ENCODE data around the gene SEPTIN10. TPM values are rescaled to one million over a fixed set of nuclear protein-coding genes. Genes with fewer than 3 reads are reported as not detected.

The SEPTIN10 gene
- total RNA-seq, 1 donor from 2014 or later: 160 TPM

DNA sequence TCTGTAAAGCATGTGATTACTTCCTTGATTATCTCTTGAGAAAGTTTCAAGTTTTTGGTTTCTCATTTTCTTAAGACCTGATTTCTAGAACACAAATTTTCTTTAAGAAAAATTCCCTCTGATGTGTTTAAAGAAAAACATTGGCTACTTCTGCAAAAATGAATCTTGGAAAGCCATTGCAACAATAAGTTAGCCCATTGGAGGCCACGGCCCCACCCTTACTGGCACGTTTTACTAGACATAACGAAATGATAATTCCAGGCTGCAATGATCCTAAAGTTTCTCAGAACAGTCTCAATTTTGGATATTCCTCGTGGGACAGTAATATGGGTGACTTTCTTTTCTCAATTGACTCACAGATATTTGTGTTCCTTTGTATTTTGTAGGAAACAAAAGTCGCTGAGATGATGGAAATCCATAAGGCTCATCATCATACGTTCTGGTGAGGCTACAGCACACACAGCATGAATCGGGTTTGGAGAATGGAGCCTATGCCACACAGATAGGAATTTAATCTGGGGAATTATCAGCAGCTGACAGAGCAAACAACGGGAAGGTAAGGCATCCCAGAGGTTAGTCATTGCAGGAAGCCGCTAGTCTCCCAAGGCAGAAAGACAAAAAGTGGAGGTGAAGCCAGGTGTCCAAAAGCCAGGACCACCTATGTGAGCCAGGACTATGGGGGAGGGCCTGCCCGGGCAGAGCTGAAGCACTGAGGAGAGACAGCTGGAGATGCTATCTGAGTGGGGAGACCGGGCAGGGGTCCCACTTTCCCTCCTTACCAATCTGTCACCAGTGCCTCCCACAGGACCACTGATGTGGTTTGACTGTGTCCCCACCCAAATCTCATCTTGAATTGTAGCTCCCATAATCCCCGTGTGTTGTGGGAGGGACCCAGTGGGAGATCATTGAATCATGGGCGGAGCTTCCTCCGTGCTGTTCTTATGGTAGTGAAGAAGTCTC lies 36.2 kb upstream of the SEPTIN10 start:
- no peaks in the 10 kb centered on the region for H3K36me3 Mint-ChIP-seq
- H3K4me3 Mint-ChIP-seq: no peak overlapping the region
- no peaks in the 10 kb centered on the region for H4K20me1 ChIP-seq (ENCODE audit: low read depth)
- peaks cover 10% of the 10 kb centered on the region for H3K27me3 Mint-ChIP-seq (ENCODE audit: insufficient read depth, low read depth)
- no peak overlapping the region for H3K4me3 ChIP-seq
- DNase-seq (ENCODE audit: low spot score): no peak
- no peaks in the 10 kb centered on the region for H3K27me3 ChIP-seq
- no peak overlapping the region for H3K4me2 ChIP-seq
- no peaks in the 10 kb centered on the region for H3K9me3 ChIP-seq (ENCODE audit: low read depth)
- no peak overlapping the region for H3K9ac ChIP-seq
- H3K27ac Mint-ChIP-seq: no peak overlapping the region
- TF ChIP-seq EZH2 (IDR thresholded peaks at IDR 0.05): no peak
- H3K36me3 ChIP-seq: no peaks in the 10 kb centered on the region
- peaks cover 32% of the 10 kb centered on the region for H3K4me1 Mint-ChIP-seq
- H3K9me3 Mint-ChIP-seq: no peaks in the 10 kb centered on the region
- H3F3A ChIP-seq (ENCODE audit: low read depth): peaks cover 10% of the 10 kb centered on the region
- H3K79me2 ChIP-seq (ENCODE audit: low read depth): no peaks in the 10 kb centered on the region
- peaks cover 10% of the 10 kb centered on the region for H3K4me1 ChIP-seq
- no peak overlapping the region for H3K27ac ChIP-seq
- H2AFZ ChIP-seq (replicated peaks): no peak overlapping the region

DNA sequence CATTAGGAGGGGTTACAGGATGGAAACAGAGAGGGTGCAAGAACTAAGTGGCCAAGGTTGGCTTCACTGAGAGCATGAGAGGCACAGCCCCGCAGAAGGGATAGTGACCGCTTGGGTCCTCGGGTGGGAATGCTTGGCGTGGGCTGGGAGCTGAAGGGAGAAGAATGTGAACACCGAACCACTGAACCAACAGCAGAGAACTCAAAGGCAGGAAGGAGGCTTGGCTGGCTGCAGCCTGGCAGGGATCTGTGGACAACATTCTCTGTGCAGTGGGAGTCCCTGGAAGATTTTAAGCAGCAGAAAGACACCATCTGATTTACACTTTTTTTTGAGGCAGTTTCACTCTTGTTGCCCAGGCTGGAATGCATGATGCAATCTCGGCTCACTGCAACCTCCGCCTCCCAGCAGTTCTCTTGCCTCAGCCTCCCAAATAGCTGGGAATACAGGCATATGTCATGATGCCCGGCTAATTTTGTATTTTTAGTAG lies 34.3 kb upstream of the SEPTIN10 start:
- no peaks in the 10 kb centered on the region for H3K36me3 Mint-ChIP-seq
- H2AFZ ChIP-seq (replicated peaks): no peak overlapping the region
- no peak overlapping the region for H3K4me2 ChIP-seq

GRCh38 chr2:109647636-109648035 lies 33.9 kb upstream of the SEPTIN10 start:
- Histone ChIP-seq H3K27me3 (no peaks in the 10 kb centered on the region), H3K4me2 (no peak overlapping the region), H3K4me1 (peaks cover 20% of the 10 kb centered on the region), H3K27ac (no peak overlapping the region), H3K9me3 (ENCODE audit: low read depth) (no peaks in the 10 kb centered on the region), H3K79me2 (ENCODE audit: low read depth) (no peaks in the 10 kb centered on the region), H2AFZ (replicated peaks) (no peak overlapping the region), H3K36me3 (no peaks in the 10 kb centered on the region), H3K4me3 (no peak overlapping the region), H3K9ac (no peak overlapping the region), H4K20me1 (ENCODE audit: low read depth) (no peaks in the 10 kb centered on the region), H3F3A (ENCODE audit: low read depth) (peaks cover 20% of the 10 kb centered on the region)
- no peak overlapping the region for H3K27ac Mint-ChIP-seq
- H3K4me1 Mint-ChIP-seq: peaks cover 32% of the 10 kb centered on the region
- no peaks in the 10 kb centered on the region for H3K9me3 Mint-ChIP-seq
- no peaks in the 10 kb centered on the region for H3K36me3 Mint-ChIP-seq
- H3K27me3 Mint-ChIP-seq (ENCODE audit: insufficient read depth, low read depth): peaks cover 7% of the 10 kb centered on the region
- H3K4me3 Mint-ChIP-seq: no peak overlapping the region
- no peak for DNase-seq (ENCODE audit: low spot score)
- TF ChIP-seq EZH2phosphoT487 (IDR thresholded peaks at IDR 0.05): no peak
- TF ChIP-seq EZH2 (IDR thresholded peaks at IDR 0.05): no peak
- TF ChIP-seq, protein P1, sequence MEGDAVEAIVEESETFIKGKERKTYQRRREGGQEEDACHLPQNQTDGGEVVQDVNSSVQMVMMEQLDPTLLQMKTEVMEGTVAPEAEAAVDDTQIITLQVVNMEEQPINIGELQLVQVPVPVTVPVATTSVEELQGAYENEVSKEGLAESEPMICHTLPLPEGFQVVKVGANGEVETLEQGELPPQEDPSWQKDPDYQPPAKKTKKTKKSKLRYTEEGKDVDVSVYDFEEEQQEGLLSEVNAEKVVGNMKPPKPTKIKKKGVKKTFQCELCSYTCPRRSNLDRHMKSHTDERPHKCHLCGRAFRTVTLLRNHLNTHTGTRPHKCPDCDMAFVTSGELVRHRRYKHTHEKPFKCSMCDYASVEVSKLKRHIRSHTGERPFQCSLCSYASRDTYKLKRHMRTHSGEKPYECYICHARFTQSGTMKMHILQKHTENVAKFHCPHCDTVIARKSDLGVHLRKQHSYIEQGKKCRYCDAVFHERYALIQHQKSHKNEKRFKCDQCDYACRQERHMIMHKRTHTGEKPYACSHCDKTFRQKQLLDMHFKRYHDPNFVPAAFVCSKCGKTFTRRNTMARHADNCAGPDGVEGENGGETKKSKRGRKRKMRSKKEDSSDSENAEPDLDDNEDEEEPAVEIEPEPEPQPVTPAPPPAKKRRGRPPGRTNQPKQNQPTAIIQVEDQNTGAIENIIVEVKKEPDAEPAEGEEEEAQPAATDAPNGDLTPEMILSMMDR (IDR thresholded peaks at IDR 0.05): no peak

More for the DNA sequence above, 34.3 kb upstream of the SEPTIN10 start:
- no peak overlapping the region for H3K4me3 Mint-ChIP-seq
- H3K79me2 ChIP-seq (ENCODE audit: low read depth): no peaks in the 10 kb centered on the region
- no peak for TF ChIP-seq EZH2 (IDR thresholded peaks at IDR 0.05)
- TF ChIP-seq, protein P1 (IDR thresholded peaks at IDR 0.05): no peak
- no peak for TF ChIP-seq EZH2phosphoT487 (IDR thresholded peaks at IDR 0.05)
- no peaks in the 10 kb centered on the region for H3K36me3 ChIP-seq
- H3K9ac ChIP-seq: no peak overlapping the region
- H3K4me3 ChIP-seq: no peak overlapping the region
- H3F3A ChIP-seq (ENCODE audit: low read depth): peaks cover 20% of the 10 kb centered on the region
- H4K20me1 ChIP-seq (ENCODE audit: low read depth): no peaks in the 10 kb centered on the region
- no peak overlapping the region for H3K27ac Mint-ChIP-seq
- H3K27ac ChIP-seq: no peak overlapping the region
- no peaks in the 10 kb centered on the region for H3K9me3 ChIP-seq (ENCODE audit: low read depth)
- H3K27me3 Mint-ChIP-seq (ENCODE audit: insufficient read depth, low read depth): peaks cover 10% of the 10 kb centered on the region
- peaks cover 20% of the 10 kb centered on the region for H3K4me1 ChIP-seq
- no peaks in the 10 kb centered on the region for H3K9me3 Mint-ChIP-seq
- H3K27me3 ChIP-seq: no peaks in the 10 kb centered on the region
- H3K4me1 Mint-ChIP-seq: peaks cover 35% of the 10 kb centered on the region
- no peak for DNase-seq (ENCODE audit: low spot score)

DNA sequence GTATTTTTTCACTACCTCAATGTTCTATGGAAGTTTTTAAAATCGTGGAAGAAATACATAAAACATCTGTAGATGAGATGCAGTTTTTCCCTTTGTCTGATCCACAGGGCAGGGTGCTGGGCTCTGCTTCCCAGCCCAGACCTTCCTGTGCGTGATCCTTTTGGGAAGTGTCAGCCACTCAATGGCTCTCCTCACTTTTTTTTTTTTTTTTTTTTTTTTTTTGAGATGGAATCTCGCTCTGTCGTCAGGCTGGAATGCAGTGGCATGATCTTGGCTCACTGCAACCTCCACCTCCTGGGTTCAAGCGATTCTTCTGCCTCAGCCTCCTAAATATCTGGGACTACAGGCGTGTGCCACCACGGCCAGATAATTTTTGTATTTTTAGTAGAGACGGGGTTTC lies 33.2 kb upstream of the SEPTIN10 start:
- no peaks in the 10 kb centered on the region for H3K36me3 ChIP-seq

More for the DNA sequence above, 33.2 kb upstream of the SEPTIN10 start:
- Histone ChIP-seq H3K4me2 (no peak overlapping the region), H3K4me1 (peaks cover 20% of the 10 kb centered on the region), H2AFZ (replicated peaks) (no peak overlapping the region), H3K9me3 (ENCODE audit: low read depth) (no peaks in the 10 kb centered on the region), H4K20me1 (ENCODE audit: low read depth) (no peaks in the 10 kb centered on the region), H3K79me2 (ENCODE audit: low read depth) (no peaks in the 10 kb centered on the region), H3F3A (ENCODE audit: low read depth) (peaks cover 20% of the 10 kb centered on the region), H3K27me3 (no peaks in the 10 kb centered on the region), H3K4me3 (no peak overlapping the region), H3K9ac (no peak overlapping the region), H3K27ac (no peak overlapping the region)
- no peak overlapping the region for H3K27ac Mint-ChIP-seq
- TF ChIP-seq EZH2 (IDR thresholded peaks at IDR 0.05) (no peak), EZH2phosphoT487 (IDR thresholded peaks at IDR 0.05) (no peak)
- TF ChIP-seq, protein P1 (IDR thresholded peaks at IDR 0.05): no peak
- H3K4me1 Mint-ChIP-seq: peaks cover 31% of the 10 kb centered on the region
- no peak for DNase-seq (ENCODE audit: low spot score)
- H3K9me3 Mint-ChIP-seq: no peaks in the 10 kb centered on the region
- H3K36me3 Mint-ChIP-seq: no peaks in the 10 kb centered on the region
- no peak overlapping the region for H3K4me3 Mint-ChIP-seq
- peaks cover 6% of the 10 kb centered on the region for H3K27me3 Mint-ChIP-seq (ENCODE audit: insufficient read depth, low read depth)

Data from neural progenitor cell (in vitro differentiated cells).